Measurements from ENCODE around the gene GRK2. TPM values are rescaled to one million over a fixed set of nuclear protein-coding genes. Genes with fewer than 3 reads are reported as not detected.
A peak's percentile ranks its signal among the peaks of the same experiment; 100 is the strongest.

GRK2 gene
- total and polyA plus RNA-seq, 2 of the 8 experiments (the other 6 are each of a cell fraction or from before 2014, with no cell fraction given), result 47.3 to 49.7 TPM

GRCh38 chr11:67276781-67277230 is 10.5 kb downstream of the GRK2 start:
- Histone ChIP-seq H2AFZ (ENCODE audit: low read length) (no peak overlapping the region), H3K23ac (ENCODE audit: insufficient read length) (no peak overlapping the region), H3K4ac (replicated peaks; ENCODE audit: insufficient read length, low read depth, low read length) (peak overlapping the region; percentile 90), H4K91ac (replicated peaks; ENCODE audit: insufficient read length, low read length) (peak overlapping the region; percentile 90), H3K56ac (replicated peaks; ENCODE audit: insufficient read length, low read depth, low read length) (peak overlapping the region; percentile 8), H3K9ac (replicated peaks in 1 of 4; ENCODE audit: extremely low read depth in 1 of 4, low read depth in 3 of 4, low read length in 3 of 4) (peak overlapping the region in 1 of 4 experiments; percentile 14; a peak in 2 of 7 replicates), H3K79me1 (ENCODE audit: low read depth, low read length) (peaks cover 20% of the 10 kb centered on the region), H2AK5ac (ENCODE audit: low read depth, low read length) (peak overlapping the region; percentile 54; the same call in 1 of the 2 replicates), H3K23me2 (ENCODE audit: low read depth, low read length) (no peaks in the 10 kb centered on the region; the same call in 1 of the 2 replicates), H2BK12ac (ENCODE audit: low read depth, low read length) (peak overlapping the region; percentile 64; the same call in 1 of the 2 replicates), H3K27ac (ENCODE audit: low read depth, low read length) (0 out of 2 replicates have a peak overlapping the region, but pooled peaks have one; percentile 59), H4K8ac (ENCODE audit: extremely low read depth, insufficient read depth, low read length) (no peak overlapping the region), H2BK20ac (ENCODE audit: low read length) (no peak overlapping the region; the same call in 1 of the 2 replicates), H3K27me3 (replicated peaks in 1 of 4; ENCODE audit: control insufficient read depth in 3 of 4, extremely low read depth in 1 of 4, insufficient read depth in 3 of 4, low read length in 3 of 4) (no peaks in the 10 kb centered on the region), H3K79me2 (ENCODE audit: control insufficient read depth in 1 of 2, insufficient read depth in 2 of 2, low read length in 2 of 2) (peaks cover 0 to 37% of the 10 kb centered on the region in 2 experiments; a peak in 3 of 4 replicates), H2BK15ac (ENCODE audit: low read length) (peak overlapping the region; percentile 88; the same call in 1 of the 2 replicates), H4K20me1 (replicated peaks in 1 of 2; ENCODE audit: control insufficient read depth in 1 of 2, insufficient read depth in 2 of 2, low read length in 2 of 2) (peaks cover 2 to 15% of the 10 kb centered on the region in 2 experiments), H4K5ac (ENCODE audit: insufficient read length, low read depth, low read length) (peak overlapping the region; percentile 25), H3K36me3 (ENCODE audit: control insufficient read depth in 2 of 4, insufficient read depth in 4 of 4, low read length in 3 of 4) (peaks cover 9 to 24% (median 21%) of the 10 kb centered on the region in 4 experiments; a peak in 6 of 8 replicates), H2BK120ac (replicated peaks; ENCODE audit: low read depth, low read length) (peak overlapping the region; percentile 72), H3K14ac (ENCODE audit: insufficient read length) (no peak overlapping the region), H3K4me3 (ENCODE audit: extremely low read depth in 1 of 4, insufficient read depth in 2 of 4, low read depth in 3 of 4, low read length in 4 of 4) (0 out of 8 replicates have a peak overlapping the region, but pooled peaks of 1 of the 4 experiments have one; percentile 20), H3K18ac (ENCODE audit: extremely low read depth, low read length) (peak overlapping the region; percentile 90), H2BK5ac (ENCODE audit: low read depth, low read length) (peak overlapping the region; percentile 86), H3K4me2 (ENCODE audit: insufficient read depth in 1 of 2, low read depth in 2 of 2, low read length in 2 of 2) (peak overlapping the region; percentile 21 to 54; a peak in 2 of 4 replicates), H3K4me1 (replicated peaks in 1 of 4; ENCODE audit: control insufficient read depth in 3 of 4, insufficient read depth in 4 of 4, low read length in 3 of 4) (peaks cover 0 to 28% (median 15%) of the 10 kb centered on the region in 4 experiments; a peak in 6 of 7 replicates), H3K9me3 (ENCODE audit: insufficient read depth in 2 of 2, low read depth in 1 of 2, low read length in 1 of 2) (no peaks in the 10 kb centered on the region)
- FAIRE-seq (no peak), DNase-seq (ENCODE audit: low read depth in 1 of 2, low spot score in 2 of 2) (no peak)
- WGBS, 2 experiments (ENCODE audit: extremely low coverage in 1 of 2, insufficient coverage in 1 of 2, insufficient read length in 1 of 2, insufficient replicate concordance in 2 of 2, low coverage in 1 of 2, low lambda C conversion rate in 2 of 2, missing lambda C conversion rate in 1 of 2), result 79% methylated on average over 15 of the region's 16 CpGs; no CpG with 5 or more reads in 1 of the 2 experiments
- no peak for TF ChIP-seq ZNF274 (IDR thresholded peaks at IDR 0.05; ENCODE audit: borderline replicate concordance, extremely low read depth, low read length)
- no peak for TF ChIP-seq TCF12 (IDR thresholded peaks at IDR 0.05; ENCODE audit: low read depth, low read length)
- TF ChIP-seq, protein P1, sequence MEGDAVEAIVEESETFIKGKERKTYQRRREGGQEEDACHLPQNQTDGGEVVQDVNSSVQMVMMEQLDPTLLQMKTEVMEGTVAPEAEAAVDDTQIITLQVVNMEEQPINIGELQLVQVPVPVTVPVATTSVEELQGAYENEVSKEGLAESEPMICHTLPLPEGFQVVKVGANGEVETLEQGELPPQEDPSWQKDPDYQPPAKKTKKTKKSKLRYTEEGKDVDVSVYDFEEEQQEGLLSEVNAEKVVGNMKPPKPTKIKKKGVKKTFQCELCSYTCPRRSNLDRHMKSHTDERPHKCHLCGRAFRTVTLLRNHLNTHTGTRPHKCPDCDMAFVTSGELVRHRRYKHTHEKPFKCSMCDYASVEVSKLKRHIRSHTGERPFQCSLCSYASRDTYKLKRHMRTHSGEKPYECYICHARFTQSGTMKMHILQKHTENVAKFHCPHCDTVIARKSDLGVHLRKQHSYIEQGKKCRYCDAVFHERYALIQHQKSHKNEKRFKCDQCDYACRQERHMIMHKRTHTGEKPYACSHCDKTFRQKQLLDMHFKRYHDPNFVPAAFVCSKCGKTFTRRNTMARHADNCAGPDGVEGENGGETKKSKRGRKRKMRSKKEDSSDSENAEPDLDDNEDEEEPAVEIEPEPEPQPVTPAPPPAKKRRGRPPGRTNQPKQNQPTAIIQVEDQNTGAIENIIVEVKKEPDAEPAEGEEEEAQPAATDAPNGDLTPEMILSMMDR (IDR thresholded peaks at IDR 0.05; ENCODE audit: control extremely low read depth in 1 of 3, insufficient read depth in 1 of 3, low read depth in 1 of 3, low read length in 3 of 3), result peak in 2 of 3 experiments; percentile 29 to 52; a peak in 3 of 4 replicates
- no peak for TF ChIP-seq SIN3A (conservative IDR thresholded peaks at IDR 0.05 in 1 of 2, IDR thresholded peaks at IDR 0.05 in 1 of 2; ENCODE audit: low read depth in 1 of 2, low read length in 2 of 2)
- TF ChIP-seq CEBPB (IDR thresholded peaks at IDR 0.05; ENCODE audit: low read depth, low read length), result no peak
- TF ChIP-seq RAD21 (IDR thresholded peaks at IDR 0.05 in 1 of 2, conservative IDR thresholded peaks at IDR 0.05 in 1 of 2; ENCODE audit: low read depth in 2 of 2, low read length in 2 of 2), result peak; percentile 19 to 50; a peak in 3 of 4 replicates
- POLR2A ChIA-PET (ENCODE audit: partially characterized antibody), result interaction anchor here (0.8 to 1.0 kb wide), 2 partner anchors 9 to 40 kb away, joined by 4 to 5 read pairs; no protein-coding TSS in a partner anchor
- CTCF ChIA-PET (ENCODE audit: partially characterized antibody), result interaction anchor here (0.7 to 3.7 kb wide), 7 partner anchors 11 to 105 kb away, joined by 3 to 27 read pairs (median 4); partner anchors contain the start of gene ANKRD13D

All from H1 (cell line).